Adipocyte (in vitro differentiated cells): ENCODE results near the gene IL25.
A peak's percentile ranks its signal among the peaks of the same experiment; 100 is the strongest.

ENCODE experiments used
- DNase-seq: peaks from one replicate; pipeline ENCODE4 v3.0.0-alpha.2; 2015; ENCODE audit warnings: low read depth
- H3K27me3 ChIP-seq: replicated peaks from 2 replicates; pipeline ENCODE4 v1.7.0; 2013; ENCODE audit warnings: mild to moderate bottlenecking, low read length, moderate library complexity; ENCODE audit not compliant: control insufficient read depth, insufficient read depth
- H3K36me3 ChIP-seq: 2 replicates; pipeline ENCODE4 v1.7.0; 2013; ENCODE audit warnings: low read length, mild to moderate bottlenecking, moderate library complexity; ENCODE audit not compliant: control insufficient read depth, insufficient read depth, severe bottlenecking
- H3K4me1 ChIP-seq: 2 replicates; pipeline ENCODE4 v1.7.0; 2013; ENCODE audit warnings: mild to moderate bottlenecking, low read length, moderate library complexity; ENCODE audit not compliant: control insufficient read depth, insufficient read depth
- H3K4me3 ChIP-seq: 2 replicates; pipeline ENCODE4 v1.7.0; 2013; ENCODE audit warnings: mild to moderate bottlenecking, low read length, moderate library complexity
- H3K9ac ChIP-seq: 2 replicates; pipeline ENCODE4 v1.7.0; 2013; ENCODE audit warnings: mild to moderate bottlenecking, low read length, moderate library complexity
- H3K9me3 ChIP-seq: 2 replicates; pipeline ENCODE4 v1.7.0; 2013; ENCODE audit warnings: mild to moderate bottlenecking, low read length, moderate library complexity; ENCODE audit not compliant: control insufficient read depth

Gene IL25

DNA sequence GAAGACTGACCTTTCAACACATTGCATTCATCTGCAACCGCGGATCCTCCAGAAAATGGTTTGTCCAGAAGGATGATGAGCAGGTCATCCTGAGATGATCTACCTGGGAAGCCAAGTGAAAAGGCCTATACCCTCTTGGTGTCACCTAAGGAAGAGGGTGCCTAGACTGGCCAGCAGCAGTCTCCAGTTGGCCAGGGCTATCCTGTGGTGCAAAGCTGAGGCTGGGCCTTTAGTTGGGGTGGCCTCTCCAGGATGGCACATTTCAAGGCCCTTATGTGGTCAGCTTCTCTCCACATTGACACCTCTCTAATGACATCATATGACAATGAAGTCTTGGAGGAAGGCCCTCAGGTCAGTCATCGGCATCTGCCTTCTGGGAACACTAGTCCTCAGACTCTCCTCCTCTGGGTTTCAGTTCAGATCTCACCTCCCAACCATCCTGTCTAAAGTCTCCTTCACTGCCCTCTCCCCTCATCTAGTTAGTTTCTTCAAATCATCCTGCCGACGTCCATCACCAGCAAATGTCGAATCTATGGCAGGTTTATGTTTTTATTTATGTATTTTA, 16.7 kb upstream of the IL25 start:
- no peaks in the 10 kb centered on the region for H3K9me3 ChIP-seq
- peaks cover 8% of the 10 kb centered on the region for H3K4me1 ChIP-seq
- H3K4me3 ChIP-seq, result no peak overlapping the region
- no peaks in the 10 kb centered on the region for H3K36me3 ChIP-seq
- H3K9ac ChIP-seq, result no peak overlapping the region
- DNase-seq, result no peak
- H3K27me3 ChIP-seq, result peaks cover 32% of the 10 kb centered on the region

DNA sequence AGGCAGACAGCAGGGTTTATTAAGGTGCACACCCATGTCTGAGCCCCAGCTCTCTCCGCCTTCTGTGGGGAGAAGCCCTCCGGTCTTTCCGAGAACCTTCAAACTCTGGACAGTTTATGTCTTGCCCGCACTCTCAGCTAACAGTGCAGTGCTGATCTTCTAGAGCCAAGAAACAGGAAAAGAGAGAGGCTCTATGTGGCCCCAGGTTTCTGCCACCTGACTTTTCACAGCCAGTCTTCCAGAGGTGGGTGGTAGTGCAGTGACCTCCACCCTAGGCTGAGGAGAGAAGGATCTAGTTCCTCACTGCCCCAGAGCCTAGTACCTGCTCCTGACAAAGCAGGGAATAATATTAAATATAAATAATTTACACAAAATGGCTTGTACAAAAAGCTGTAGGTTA, 15.9 kb upstream of the IL25 start:
- H3K4me1 ChIP-seq, result peaks cover 8% of the 10 kb centered on the region
- H3K9ac ChIP-seq, result no peak overlapping the region
- no peak for DNase-seq
- H3K36me3 ChIP-seq, result no peaks in the 10 kb centered on the region
- no peaks in the 10 kb centered on the region for H3K9me3 ChIP-seq
- no peak overlapping the region for H3K4me3 ChIP-seq
- peaks cover 28% of the 10 kb centered on the region for H3K27me3 ChIP-seq

DNA sequence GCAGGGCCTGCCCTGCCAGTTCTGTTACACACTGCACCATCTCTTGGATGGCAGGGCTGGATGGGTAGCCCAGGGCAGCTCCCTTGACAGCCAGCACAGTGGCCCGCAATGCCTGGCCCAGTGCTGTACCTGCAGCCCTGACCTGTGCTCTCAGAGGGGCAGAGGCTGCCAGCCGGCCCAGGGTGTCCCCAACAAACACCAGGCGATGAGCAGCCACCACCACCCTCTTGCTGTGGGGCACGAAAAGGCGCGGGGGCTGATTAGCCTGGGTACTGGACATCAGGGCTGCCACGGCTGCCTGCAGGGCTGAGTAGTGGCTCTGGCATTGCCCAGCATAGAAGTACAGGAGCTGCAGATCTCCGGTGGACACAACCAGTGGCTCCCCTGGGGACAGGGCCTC, 15.3 kb upstream of the IL25 start:
- Histone ChIP-seq H3K36me3 (no peaks in the 10 kb centered on the region), H3K9me3 (no peaks in the 10 kb centered on the region), H3K27me3 (peaks cover 28% of the 10 kb centered on the region), H3K9ac (no peak overlapping the region), H3K4me3 (no peak overlapping the region), H3K4me1 (peaks cover 5% of the 10 kb centered on the region)
- DNase-seq, result no peak

DNA sequence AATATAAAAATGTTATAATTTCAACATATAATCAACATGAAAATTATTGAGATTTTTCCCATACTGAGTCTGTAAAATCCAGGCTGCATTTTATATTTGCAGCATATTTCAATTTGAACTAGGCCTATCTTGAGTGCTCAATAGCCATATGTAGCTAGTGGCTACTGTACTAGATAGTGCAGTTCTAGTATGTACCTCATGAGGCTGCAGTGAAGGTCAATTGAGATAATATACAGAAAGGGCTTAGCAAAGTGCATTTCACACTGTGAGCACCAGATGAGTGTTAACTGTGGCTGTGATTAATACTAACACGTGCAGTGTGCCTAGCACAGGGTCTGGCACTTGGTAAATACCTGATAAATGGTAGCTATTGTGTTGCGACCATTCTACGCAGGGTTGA, 14.6 kb upstream of the IL25 start:
- no peak for DNase-seq
- H3K4me3 ChIP-seq, result no peak overlapping the region
- H3K4me1 ChIP-seq, result peaks cover 3% of the 10 kb centered on the region
- no peaks in the 10 kb centered on the region for H3K36me3 ChIP-seq
- H3K9ac ChIP-seq, result no peak overlapping the region
- no peaks in the 10 kb centered on the region for H3K9me3 ChIP-seq
- H3K27me3 ChIP-seq, result peaks cover 28% of the 10 kb centered on the region

DNA sequence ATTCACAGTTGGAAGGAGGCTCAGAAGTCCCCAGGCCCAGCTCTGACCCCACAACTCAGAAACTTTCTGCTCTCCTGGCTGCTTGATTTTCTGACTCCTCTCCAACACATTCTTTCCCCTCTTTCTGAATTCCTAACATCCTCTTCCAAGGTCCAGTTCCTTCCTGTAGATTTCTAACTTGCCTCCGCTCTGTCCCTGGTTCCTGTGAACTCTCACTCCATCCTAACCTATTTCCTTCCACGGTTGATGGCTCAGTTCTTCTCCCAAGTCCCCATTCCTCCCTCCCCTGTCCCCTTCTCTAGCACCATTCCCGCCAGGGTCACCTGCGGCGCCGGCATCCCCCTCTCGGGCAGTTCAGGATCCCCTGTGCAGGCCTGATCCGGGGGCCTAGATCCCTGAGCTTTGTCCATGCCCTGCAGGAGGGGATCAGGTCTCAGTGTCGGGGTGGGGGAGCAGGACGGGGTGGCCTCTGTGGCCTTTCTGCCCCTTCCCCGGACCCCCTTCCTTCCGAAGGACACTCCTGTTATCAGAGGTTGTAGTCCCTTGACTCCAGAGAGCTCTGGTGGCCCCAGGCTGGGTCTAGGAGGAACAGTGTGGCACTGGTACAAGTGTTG, 13.9 kb upstream of the IL25 start:
- H3K9me3 ChIP-seq, result no peaks in the 10 kb centered on the region
- H3K36me3 ChIP-seq, result no peaks in the 10 kb centered on the region
- DNase-seq, result no peak
- no peaks in the 10 kb centered on the region for H3K4me1 ChIP-seq
- H3K27me3 ChIP-seq, result peaks cover 22% of the 10 kb centered on the region
- H3K9ac ChIP-seq, result no peak overlapping the region
- H3K4me3 ChIP-seq, result no peak overlapping the region

DNA sequence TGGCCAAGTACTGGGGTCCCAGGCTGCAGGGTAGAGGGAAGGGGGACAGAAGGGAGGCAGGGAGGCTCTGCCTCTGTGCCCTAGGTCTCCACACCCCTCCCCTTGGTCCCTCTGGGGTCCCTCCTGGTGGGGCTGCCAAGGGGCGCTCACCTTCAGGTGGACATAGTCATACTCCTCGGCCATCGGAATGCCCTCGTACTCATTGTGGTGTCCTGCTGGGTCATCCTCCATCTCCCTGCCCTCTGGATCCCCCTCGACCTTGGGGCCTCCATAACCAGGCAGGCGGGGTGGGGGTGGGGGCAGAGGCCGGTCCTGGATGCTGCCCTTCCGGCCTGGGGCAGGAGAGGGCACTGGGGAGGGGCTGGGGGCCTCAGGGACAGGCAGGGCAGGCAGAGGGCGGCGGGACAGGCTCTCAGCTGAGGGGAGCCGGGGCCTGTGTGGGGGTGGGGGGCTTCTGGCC, 13.4 kb upstream of the IL25 start:
- Histone ChIP-seq H3K4me3 (no peak overlapping the region), H3K4me1 (no peaks in the 10 kb centered on the region), H3K9me3 (no peaks in the 10 kb centered on the region), H3K27me3 (peaks cover 20% of the 10 kb centered on the region), H3K36me3 (no peaks in the 10 kb centered on the region), H3K9ac (no peak overlapping the region)
- DNase-seq, result no peak

DNA sequence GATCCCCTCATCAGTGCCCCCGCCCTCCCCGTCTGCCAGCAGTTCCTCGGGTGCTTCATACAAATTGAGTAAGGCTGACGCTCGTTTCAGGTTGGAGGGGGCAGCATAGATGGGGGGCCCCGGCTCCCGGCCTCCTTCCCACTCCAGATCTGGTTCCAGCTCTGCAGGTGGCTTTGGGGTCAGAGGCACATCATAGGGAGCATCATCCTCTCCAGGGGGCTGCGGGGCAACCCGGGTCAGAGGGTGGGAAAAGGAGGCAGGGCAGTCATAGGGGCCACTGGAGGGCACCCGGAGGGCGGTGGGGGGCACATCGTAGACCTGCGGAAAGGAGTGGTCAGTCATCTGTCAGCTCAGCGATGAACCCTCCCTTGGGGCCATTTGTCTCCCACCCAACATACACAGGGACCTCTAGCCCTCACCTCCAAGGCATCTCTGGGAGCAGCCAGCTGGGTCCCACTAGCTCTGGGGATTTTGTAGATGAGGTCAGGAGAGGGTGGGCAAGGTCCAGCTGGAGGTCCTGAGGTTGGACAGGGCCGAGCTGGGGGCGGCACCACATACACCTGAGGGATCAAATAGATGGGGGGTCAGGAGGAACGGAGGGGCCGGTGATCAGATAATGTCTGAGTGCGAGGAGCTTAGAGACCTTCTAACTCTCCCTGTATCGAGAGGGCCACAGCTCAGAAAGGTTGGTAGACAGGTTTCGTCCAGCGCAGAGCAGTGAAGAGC, 12.7 kb upstream of the IL25 start:
- no peaks in the 10 kb centered on the region for H3K9me3 ChIP-seq
- no peaks in the 10 kb centered on the region for H3K36me3 ChIP-seq
- no peak for DNase-seq
- peaks cover 17% of the 10 kb centered on the region for H3K27me3 ChIP-seq
- no peak overlapping the region for H3K9ac ChIP-seq
- H3K4me1 ChIP-seq, result no peaks in the 10 kb centered on the region
- no peak overlapping the region for H3K4me3 ChIP-seq

DNA sequence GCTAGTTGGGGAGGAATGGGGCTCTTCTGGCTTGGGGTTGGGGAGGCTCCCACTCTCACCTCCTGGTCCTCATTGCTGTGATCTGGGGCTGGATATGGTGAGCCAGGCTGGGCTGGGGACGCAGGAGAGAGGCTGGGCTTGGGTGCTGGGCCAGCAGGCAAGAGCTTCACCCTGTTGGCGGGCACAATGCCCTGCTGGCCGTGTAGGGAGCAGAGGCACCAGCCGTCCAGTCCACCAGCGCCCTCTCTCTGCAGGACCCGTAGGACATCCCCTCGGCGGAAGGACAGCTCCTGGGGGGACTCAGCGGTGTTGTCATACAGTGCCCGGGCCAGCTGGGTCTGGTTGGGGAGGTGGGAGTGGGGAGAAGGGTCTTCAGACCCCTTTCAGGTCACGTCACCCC, 12.1 kb upstream of the IL25 start:
- Histone ChIP-seq H3K9me3 (no peaks in the 10 kb centered on the region), H3K9ac (no peak overlapping the region), H3K27me3 (peaks cover 15% of the 10 kb centered on the region), H3K4me3 (no peak overlapping the region), H3K4me1 (no peaks in the 10 kb centered on the region), H3K36me3 (no peaks in the 10 kb centered on the region)
- DNase-seq, result no peak

DNA sequence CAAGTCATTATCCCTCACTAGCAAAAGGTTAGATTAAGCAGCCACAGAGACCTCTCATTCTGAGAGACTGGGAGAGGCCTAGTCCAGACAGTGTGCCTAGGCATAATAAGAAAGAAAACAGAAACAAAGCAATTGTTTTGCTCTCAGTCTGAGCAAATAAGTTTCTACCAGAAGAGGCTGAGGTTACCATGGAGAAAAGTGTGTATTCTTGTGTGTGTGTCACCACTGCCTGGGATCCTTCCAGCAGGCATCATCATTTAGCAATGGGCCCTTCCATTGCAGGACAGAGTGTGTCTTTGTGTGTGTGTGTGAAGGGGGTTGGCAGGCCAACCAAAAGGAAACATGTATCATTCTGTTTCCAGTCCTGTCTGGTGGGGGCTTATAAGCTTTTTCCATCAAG, 11.3 kb upstream of the IL25 start:
- H3K4me1 ChIP-seq, result no peaks in the 10 kb centered on the region
- no peaks in the 10 kb centered on the region for H3K36me3 ChIP-seq
- peak; percentile 57 for DNase-seq
- H3K9me3 ChIP-seq, result no peaks in the 10 kb centered on the region
- no peak overlapping the region for H3K9ac ChIP-seq
- peaks cover 11% of the 10 kb centered on the region for H3K27me3 ChIP-seq
- no peak overlapping the region for H3K4me3 ChIP-seq

DNA sequence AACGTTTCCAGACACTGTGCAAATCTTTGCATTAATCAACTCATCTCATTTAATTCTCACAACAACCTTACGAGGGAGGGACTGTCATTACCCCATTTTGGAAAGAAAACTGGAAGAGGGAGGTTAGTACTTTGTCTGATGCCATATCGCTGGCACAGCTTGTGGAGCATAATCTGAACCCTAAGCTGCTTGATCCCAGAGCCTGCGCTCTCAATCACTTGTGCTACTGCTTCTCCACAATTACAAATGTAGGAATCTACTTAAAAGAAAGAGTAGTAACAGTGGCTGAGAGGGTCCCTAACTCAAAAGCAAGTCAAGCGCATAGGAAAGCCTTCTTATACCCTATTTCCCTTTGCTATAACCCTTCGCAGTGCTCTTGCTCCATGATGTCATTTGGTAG, 10.8 kb upstream of the IL25 start:
- H3K4me1 ChIP-seq, result no peaks in the 10 kb centered on the region
- H3K9me3 ChIP-seq, result no peaks in the 10 kb centered on the region
- peaks cover 8% of the 10 kb centered on the region for H3K27me3 ChIP-seq
- no peak overlapping the region for H3K4me3 ChIP-seq
- no peaks in the 10 kb centered on the region for H3K36me3 ChIP-seq
- DNase-seq, result no peak
- no peak overlapping the region for H3K9ac ChIP-seq

DNA sequence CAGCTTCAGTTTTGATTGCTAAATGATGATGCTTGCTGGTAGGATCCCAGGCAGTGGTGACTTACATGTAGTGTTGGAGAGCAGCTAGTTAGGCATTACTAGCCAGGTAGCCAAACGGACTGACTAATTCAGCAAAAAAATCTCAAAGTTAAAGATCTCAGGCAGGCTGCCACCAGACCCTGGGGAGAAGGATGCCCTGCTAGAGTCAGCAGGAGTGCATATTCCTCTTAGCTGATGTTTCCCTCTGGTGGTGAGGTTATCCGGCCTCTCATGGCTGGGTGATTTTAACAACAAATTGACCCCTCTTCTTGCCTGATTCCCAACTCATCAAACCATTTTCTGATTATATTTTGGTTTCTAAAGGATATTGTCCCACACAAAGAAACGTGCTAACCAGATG, 10.4 kb upstream of the IL25 start:
- H3K4me1 ChIP-seq, result no peaks in the 10 kb centered on the region
- H3K4me3 ChIP-seq, result no peak overlapping the region
- H3K36me3 ChIP-seq, result no peaks in the 10 kb centered on the region
- DNase-seq, result peak; percentile 40
- no peaks in the 10 kb centered on the region for H3K9me3 ChIP-seq
- H3K9ac ChIP-seq, result no peak overlapping the region
- peaks cover 8% of the 10 kb centered on the region for H3K27me3 ChIP-seq
